Fibroblast of skin of right quadriceps (primary cell): ENCODE results near the gene SNAPC1.
"Not testable (repeated sequence)": the region's sequence is repeated elsewhere in the genome, so short reads cannot be mapped to it uniquely, and the experiment has no call there.

ENCODE experiments used
- DNase-seq: peaks from one replicate; pipeline ENCODE4 v3.0.0-alpha.2; 2013

SNAPC1 gene

GRCh38 chr14:61750708-61751474 is 11.3 kb upstream of the SNAPC1 start:
- peak; percentile 69 for DNase-seq

GRCh38 chr14:61751475-61751989 is 10.7 kb upstream of the SNAPC1 start:
- DNase-seq, result no peak

- DNase-seq, result peak; percentile 46
Observed at GRCh38 chr14:61752626-61753025, 9.6 kb upstream of the SNAPC1 start.

- peak; percentile 24 for DNase-seq
Observed at GRCh38 chr14:61753631-61754030, 8.6 kb upstream of the SNAPC1 start.

- peak; percentile 32 for DNase-seq
Observed at GRCh38 chr14:61754627-61755381, 7.4 kb upstream of the SNAPC1 start.

GRCh38 chr14:61755382-61755742 is 6.9 kb upstream of the SNAPC1 start:
- DNase-seq, result not testable (repeated sequence)

- DNase-seq, result no peak
Observed at GRCh38 chr14:61756135-61756534, 6.1 kb upstream of the SNAPC1 start.

GRCh38 chr14:61759878-61760277 is 2.3 kb upstream of the SNAPC1 start:
- no peak for DNase-seq

- DNase-seq, result no peak
Observed at GRCh38 chr14:61761557-61761956, 663 bp upstream of the SNAPC1 start.

GRCh38 chr14:61764342-61765122 is 2.3 kb downstream of the SNAPC1 start:
- no peak for DNase-seq

- no peak for DNase-seq
Observed at GRCh38 chr14:61765225-61765943, 3.2 kb downstream of the SNAPC1 start.

GRCh38 chr14:61766151-61766550 is 3.9 kb downstream of the SNAPC1 start:
- no peak for DNase-seq

- no peak for DNase-seq
Observed at GRCh38 chr14:61768240-61768639, 6.0 kb downstream of the SNAPC1 start.

GRCh38 chr14:61769893-61770292 is 7.7 kb downstream of the SNAPC1 start:
- DNase-seq, result no peak

GRCh38 chr14:61774861-61775260 is 12.6 kb downstream of the SNAPC1 start:
- no peak for DNase-seq

GRCh38 chr14:61780125-61780524 is 17.9 kb downstream of the SNAPC1 start:
- DNase-seq, result no peak

- DNase-seq, result no peak
Observed at GRCh38 chr14:61797309-61797708, 35.1 kb downstream of the SNAPC1 start.

GRCh38 chr14:61802010-61802568 is 39.9 kb downstream of the SNAPC1 start:
- no peak for DNase-seq

- DNase-seq, result no peak
Observed at GRCh38 chr14:61803755-61804154, 41.5 kb downstream of the SNAPC1 start.

GRCh38 chr14:61805451-61805850 is 43.2 kb downstream of the SNAPC1 start:
- no peak for DNase-seq

- no peak for DNase-seq
Observed at GRCh38 chr14:61811882-61812346, 49.7 kb downstream of the SNAPC1 start.
